Upper lobe of left lung (tissue), 6 donors: ENCODE data around the gene MARS1. TPM values are rescaled to one million over a fixed set of nuclear protein-coding genes. Genes with fewer than 3 reads are reported as not detected.

Experiments used
- ATAC-seq, 2 donors: fragments of 200-7000 bp; cut with Tn5 transposase; one replicate each; pipeline ENCODE4 v1.9.1; 2022; ENCODE audit warnings: mild to moderate bottlenecking in 2 of 2, moderate library complexity in 2 of 2; ENCODE audit not compliant: low FRiP score in 2 of 2
- DNase-seq, 2 donors: peaks; one replicate each; pipeline ENCODE4 v3.0.0-alpha.2; 2019 to 2020
- H3K27ac ChIP-seq, 4 donors: fragments of 200-600 bp; sonication (generic); one replicate each; pipeline ENCODE4 v1.5.1; 2016 to 2019
- H3K27me3 ChIP-seq, 4 donors: fragments of 200-600 bp; sonication (generic); one replicate each; pipeline ENCODE4 v1.5.1; 2017 to 2019
- H3K36me3 ChIP-seq, 4 donors: fragments of 200-600 bp; sonication (generic); one replicate each; pipeline ENCODE4 v1.5.1; 2016 to 2019
- H3K4me1 ChIP-seq, 4 donors: fragments of 200-600 bp; sonication (generic); one replicate each; pipeline ENCODE4 v1.5.1; 2018 to 2019
- H3K4me3 ChIP-seq, 4 donors: fragments of 200-600 bp; sonication (generic); one replicate each; pipeline ENCODE4 v1.5.1; 2017 to 2019; ENCODE audit warnings: mild to moderate bottlenecking in 2 of 4, moderate library complexity in 1 of 4
- H3K9me3 ChIP-seq, 4 donors: fragments of 200-600 bp; sonication (generic); one replicate each; pipeline ENCODE4 v1.5.1; 2018 to 2019
- CTCF ChIP-seq, 6 experiments: fragments of 450-650 bp in 4 of 6; fragments of 200-600 bp in 2 of 6; sonication (generic) in 2 of 6; IDR thresholded peaks; one replicate each; pipeline ENCODE4 v1.5.1; 2016 to 2019; ENCODE audit warnings: antibody characterized with exemption in 6 of 6
- EP300 ChIP-seq, 4 donors: sonication (generic); formaldehyde crosslinking; IDR thresholded peaks; one replicate each; pipeline ENCODE4 v1.5.1; 2017; ENCODE audit warnings: antibody characterized with exemption in 4 of 4, control low read depth in 2 of 4
- POLR2A ChIP-seq, 4 donors: fragments of 450-650 bp; IDR thresholded peaks; one replicate each; pipeline ENCODE4 v1.5.1; 2016 to 2017; ENCODE audit warnings: antibody characterized with exemption in 4 of 4, mild to moderate bottlenecking in 2 of 4
- POLR2AphosphoS5 ChIP-seq, 2 donors: sonication (generic); formaldehyde crosslinking; IDR thresholded peaks; one replicate each; pipeline ENCODE4 v1.5.1; 2017; ENCODE audit warnings: antibody characterized with exemption in 2 of 2
- WGBS, 2 donors: methylation state at CpG; one replicate each; pipeline ENCODE4 v1.1.5; 2017 to 2018; 5-methylcytosine and 5-hydroxymethylcytosine counted together
- total RNA-seq, 6 donors: library from RNA; depleted of rRNA in 4 of 6; stranded (reverse); fragments of >200 nt in 4 of 6; gene quantifications; one replicate each; pipeline versions ENCODE4 v1.1.0 to v1.2.1, GENCODE V29; 2016 to 2021
- donor health status: DM: no; HTN: no; CAD: no; lungs with moderate emphysema.
- donor health status: DM: no; HTN: yes; CAD: no; lungs with severe emphysema.

The MARS1 gene
- total RNA-seq, 6 donors from 2014 or later: 73.9 to 189 (median 101) TPM

GRCh38 chr12:57460841-57461275, 27.0 kb upstream of the MARS1 start:
- DNase-seq: peak in 1 of 2 donors; percentile 77
- no peak for ATAC-seq
- peaks cover 0 to 9% (median 4%) of the 10 kb centered on the region in 4 donors for H3K27me3 ChIP-seq

GRCh38 chr12:57461276-57461916, 26.5 kb upstream of the MARS1 start:
- peak; percentile 71 to 90 for DNase-seq
- peak overlapping the region in 2 of 4 donors; percentile 68 to 86 for H3K27ac ChIP-seq
- peaks cover 0 to 9% (median 4%) of the 10 kb centered on the region in 4 donors for H3K27me3 ChIP-seq
- no peaks in the 10 kb centered on the region for H3K36me3 ChIP-seq
- TF ChIP-seq CTCF (IDR thresholded peaks at IDR 0.05) (no peak), EP300 (IDR thresholded peaks at IDR 0.05) (no peak), POLR2AphosphoS5 (IDR thresholded peaks at IDR 0.05) (no peak), POLR2A (IDR thresholded peaks at IDR 0.05) (no peak)
- H3K4me3 ChIP-seq: peak overlapping the region; percentile 54 to 79 (median 71)
- H3K4me1 ChIP-seq: peaks cover 33 to 45% (median 35%) of the 10 kb centered on the region in 4 donors
- no peaks in the 10 kb centered on the region for H3K9me3 ChIP-seq
- WGBS, 2 donors: 1% methylated on average over 14 to 22 of the region's 32 CpGs
- ATAC-seq: peak; percentile 19 to 63

More at GRCh38 chr12:57460841-57461275, 27.0 kb upstream of the MARS1 start:
- WGBS, 2 donors: 3 to 6% methylated on average over 10 to 18 of the region's 19 CpGs
- H3K9me3 ChIP-seq: no peaks in the 10 kb centered on the region
- peak overlapping the region in 2 of 4 donors; percentile 68 to 86 for H3K27ac ChIP-seq
- H3K4me3 ChIP-seq: peak overlapping the region in 3 of 4 donors; percentile 65 to 79 (median 77)
- no peaks in the 10 kb centered on the region for H3K36me3 ChIP-seq
- peaks cover 33 to 45% (median 38%) of the 10 kb centered on the region in 4 donors for H3K4me1 ChIP-seq
- TF ChIP-seq POLR2A (IDR thresholded peaks at IDR 0.05): no peak
- TF ChIP-seq CTCF (IDR thresholded peaks at IDR 0.05): no peak
- no peak for TF ChIP-seq POLR2AphosphoS5 (IDR thresholded peaks at IDR 0.05)
- TF ChIP-seq EP300 (IDR thresholded peaks at IDR 0.05): no peak

- DNase-seq (no peak), ATAC-seq (peak in 1 of 2 donors; percentile 4)
- Histone ChIP-seq H3K4me1 (peaks cover 33 to 45% (median 35%) of the 10 kb centered on the region in 4 donors), H3K27ac (peak overlapping the region; percentile 53 to 86 (median 70)), H3K9me3 (no peaks in the 10 kb centered on the region), H3K27me3 (peaks cover 0 to 9% (median 4%) of the 10 kb centered on the region in 4 donors), H3K4me3 (peak overlapping the region; percentile 54 to 79 (median 71)), H3K36me3 (no peaks in the 10 kb centered on the region)
- 0 to 2% methylated on average over 6 to 9 of the region's 9 CpGs for WGBS, 2 donors
- TF ChIP-seq POLR2AphosphoS5 (IDR thresholded peaks at IDR 0.05) (no peak), POLR2A (IDR thresholded peaks at IDR 0.05) (no peak), CTCF (IDR thresholded peaks at IDR 0.05) (no peak), EP300 (IDR thresholded peaks at IDR 0.05) (no peak)
These were observed 26.0 kb upstream of the MARS1 start for GRCh38 chr12:57461917-57462250.

- Histone ChIP-seq H3K9me3 (no peaks in the 10 kb centered on the region), H3K4me3 (peak overlapping the region; percentile 54 to 79 (median 71)), H3K27me3 (peaks cover 0 to 9% (median 4%) of the 10 kb centered on the region in 4 donors), H3K4me1 (peaks cover 33 to 45% (median 35%) of the 10 kb centered on the region in 4 donors), H3K36me3 (no peaks in the 10 kb centered on the region), H3K27ac (peak overlapping the region; percentile 53 to 86 (median 70))
- peak; percentile 90 to 93 for DNase-seq
- TF ChIP-seq POLR2A (IDR thresholded peaks at IDR 0.05) (peak in 1 of 4 donors; percentile 10), EP300 (IDR thresholded peaks at IDR 0.05) (no peak), POLR2AphosphoS5 (IDR thresholded peaks at IDR 0.05) (peak in 1 of 2 donors; percentile 24), CTCF (IDR thresholded peaks at IDR 0.05) (peak; percentile 89 to 96 (median 92))
- WGBS, 2 donors: 0 to 1% methylated on average over 5 to 28 of the region's 28 CpGs
- peak; percentile 80 to 92 for ATAC-seq
These were observed 25.5 kb upstream of the MARS1 start for GRCh38 chr12:57462251-57462911.
